HepG2 (cell line): ENCODE data around the gene IFT22. TPM values are rescaled to one million over a fixed set of nuclear protein-coding genes. Genes with fewer than 3 reads are reported as not detected.

Experiments
- ASH2L ChIP-seq: fragments of 300-600, 200-600 bp; sonication (generic); IDR thresholded peaks from 2 replicates; pipeline ENCODE4 v1.7.0; 2017; ENCODE audit warnings: low read depth, mild to moderate bottlenecking, moderate library complexity, mixed read lengths, low read length; ENCODE audit not compliant: insufficient read length
- CREM ChIP-seq, 2 experiments: sonication (generic) in 1 of 2; formaldehyde crosslinking in 1 of 2; IDR thresholded peaks; 2 replicates each; pipeline versions ENCODE4 v1.4.0 to v1.6.1; 2016 to 2020; ENCODE audit warnings: antibody characterized with exemption in 1 of 2, mild to moderate bottlenecking in 1 of 2, missing genetic modification reagents in 1 of 2
- HES4 ChIP-seq: sonication (generic); formaldehyde crosslinking; IDR thresholded peaks from 2 replicates; pipeline ENCODE4 v1.9.0; 2021; ENCODE audit warnings: mild to moderate bottlenecking, missing genetic modification reagents, borderline replicate concordance
- KLF15 ChIP-seq: sonication (generic); formaldehyde crosslinking; IDR thresholded peaks from 2 replicates; pipeline ENCODE4 v1.8.1; 2023; ENCODE audit warnings: borderline replicate concordance, mild to moderate bottlenecking, inconsistent platforms, missing genetic modification reagents, mixed read lengths
- SP4 ChIP-seq: sonication (generic); formaldehyde crosslinking; IDR thresholded peaks from 2 replicates; pipeline ENCODE4 v1.8.1; 2023; ENCODE audit warnings: mild to moderate bottlenecking, missing genetic modification reagents
- ZFP82 ChIP-seq: sonication (generic); formaldehyde crosslinking; IDR thresholded peaks from 2 replicates; pipeline ENCODE4 v1.5.1; 2020; ENCODE audit warnings: mild to moderate bottlenecking, missing genetic modification reagents, borderline replicate concordance
- ZFX ChIP-seq: sonication (generic); formaldehyde crosslinking; IDR thresholded peaks from 2 replicates; pipeline ENCODE4 v1.4.0; 2020; ENCODE audit warnings: mild to moderate bottlenecking, low read depth, missing genetic modification reagents, moderate library complexity
- ZNF160 ChIP-seq: sonication (generic); formaldehyde crosslinking; IDR thresholded peaks from 2 replicates; pipeline ENCODE4 v1.8.0; 2022; ENCODE audit warnings: mild to moderate bottlenecking, inconsistent platforms, missing genetic modification reagents
- ZNF232 ChIP-seq: sonication (generic); formaldehyde crosslinking; IDR thresholded peaks from 2 replicates; pipeline ENCODE4 v1.4.0; 2020; ENCODE audit warnings: missing genetic modification reagents, borderline replicate concordance
- ZNF709 ChIP-seq: sonication (generic); formaldehyde crosslinking; IDR thresholded peaks from 2 replicates; pipeline ENCODE4 v1.5.0; 2020; ENCODE audit warnings: mild to moderate bottlenecking, missing genetic modification reagents
- polyA plus RNA-seq, 8 experiments: library from polyadenylated mRNA; depleted of rRNA in 3 of 8; stranded (reverse) in 7 of 8; unstranded in 1 of 8; fragments of >200 nt; fragmentation: Illumina TruSeq in 4 of 8; extraction: Trizol in 4 of 8; gene quantifications; 2 replicates each; pipeline versions ENCODE4 v1.2.1 to v1.2.3, GENCODE V29; 2011 to 2016; ENCODE audit warnings: low read depth in 4 of 8, missing spikeins in 1 of 8, mixed read lengths in 1 of 8; ENCODE audit not compliant: insufficient read depth in 1 of 8
- total RNA-seq, 5 experiments: library from RNA; depleted of rRNA; stranded (reverse); fragments of >200 nt; fragmentation: Illumina TruSeq; extraction: Trizol; gene quantifications; 2 replicates each; pipeline ENCODE4 v1.2.3, GENCODE V29; 2016; ENCODE audit warnings: low read depth in 1 of 5
- TF ChIP-seq, protein P1 (sequence below): sonication (generic); formaldehyde crosslinking; IDR thresholded peaks from 2 replicates; pipeline ENCODE4 v1.5.1; 2020; ENCODE audit warnings: mild to moderate bottlenecking, missing genetic modification reagents, moderate library complexity
- TF ChIP-seq, protein P2 (sequence below): fragments of 450-650 bp; IDR thresholded peaks from 2 replicates; pipeline ENCODE4 v1.6.1; 2016
- TF ChIP-seq, protein P3 (sequence below): sonication (generic); formaldehyde crosslinking; IDR thresholded peaks from 2 replicates; pipeline ENCODE4 v1.5.1; 2020; ENCODE audit warnings: missing genetic modification reagents, mild to moderate bottlenecking, borderline replicate concordance
- TF ChIP-seq, protein P4 (sequence below): sonication (generic); formaldehyde crosslinking; IDR thresholded peaks from 2 replicates; pipeline ENCODE4 v1.5.1; 2020; ENCODE audit warnings: mild to moderate bottlenecking, moderate library complexity, missing genetic modification reagents

Gene IFT22
- total and polyA plus RNA-seq, 2 of the 13 experiments (the other 11 are each of a cell fraction or from before 2014, with no cell fraction given): 8.9 to 14.5 TPM

DNA sequence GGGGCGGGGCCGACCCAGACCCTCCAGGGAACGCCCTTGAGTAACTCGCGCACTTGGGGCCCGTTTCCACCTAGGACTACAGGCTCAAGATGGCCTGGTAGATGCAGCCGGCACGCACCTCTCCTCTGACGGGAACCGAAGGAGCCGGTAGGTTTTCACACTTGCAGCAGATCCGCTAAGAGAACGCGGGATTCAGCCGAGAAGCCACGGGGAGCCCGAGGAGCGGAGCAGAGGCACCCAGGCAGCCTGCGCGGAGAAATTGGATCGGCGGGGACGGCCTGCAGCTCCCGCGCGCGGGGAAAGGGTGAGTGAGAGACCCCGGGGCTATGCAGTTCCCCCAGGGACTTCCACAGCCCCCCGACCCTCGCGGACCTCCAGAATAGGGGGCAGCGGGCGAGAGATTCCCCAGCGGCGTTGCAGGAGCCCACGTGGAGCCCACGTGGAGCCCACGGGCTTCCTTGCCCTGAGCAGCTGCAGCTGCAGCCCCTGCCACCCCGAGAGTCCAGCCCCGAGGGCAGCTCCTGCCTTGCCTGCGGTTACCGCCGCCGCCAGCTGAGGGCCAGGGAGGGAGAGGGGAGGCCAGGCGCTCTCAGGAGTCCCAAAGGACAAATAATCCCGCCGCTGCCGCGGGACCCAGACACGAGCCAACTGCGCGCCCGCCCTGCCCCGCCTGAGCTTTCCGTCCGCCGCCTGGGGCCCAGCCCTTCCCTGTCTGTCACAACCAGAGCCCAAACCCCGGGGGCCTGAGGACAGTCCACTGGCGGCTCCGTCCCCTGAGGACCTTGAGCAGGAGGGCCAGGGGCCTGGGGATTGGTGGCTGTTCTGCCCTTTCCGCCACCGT, 13.1 kb downstream of the IFT22 start (continued):
- TF ChIP-seq, protein P1, sequence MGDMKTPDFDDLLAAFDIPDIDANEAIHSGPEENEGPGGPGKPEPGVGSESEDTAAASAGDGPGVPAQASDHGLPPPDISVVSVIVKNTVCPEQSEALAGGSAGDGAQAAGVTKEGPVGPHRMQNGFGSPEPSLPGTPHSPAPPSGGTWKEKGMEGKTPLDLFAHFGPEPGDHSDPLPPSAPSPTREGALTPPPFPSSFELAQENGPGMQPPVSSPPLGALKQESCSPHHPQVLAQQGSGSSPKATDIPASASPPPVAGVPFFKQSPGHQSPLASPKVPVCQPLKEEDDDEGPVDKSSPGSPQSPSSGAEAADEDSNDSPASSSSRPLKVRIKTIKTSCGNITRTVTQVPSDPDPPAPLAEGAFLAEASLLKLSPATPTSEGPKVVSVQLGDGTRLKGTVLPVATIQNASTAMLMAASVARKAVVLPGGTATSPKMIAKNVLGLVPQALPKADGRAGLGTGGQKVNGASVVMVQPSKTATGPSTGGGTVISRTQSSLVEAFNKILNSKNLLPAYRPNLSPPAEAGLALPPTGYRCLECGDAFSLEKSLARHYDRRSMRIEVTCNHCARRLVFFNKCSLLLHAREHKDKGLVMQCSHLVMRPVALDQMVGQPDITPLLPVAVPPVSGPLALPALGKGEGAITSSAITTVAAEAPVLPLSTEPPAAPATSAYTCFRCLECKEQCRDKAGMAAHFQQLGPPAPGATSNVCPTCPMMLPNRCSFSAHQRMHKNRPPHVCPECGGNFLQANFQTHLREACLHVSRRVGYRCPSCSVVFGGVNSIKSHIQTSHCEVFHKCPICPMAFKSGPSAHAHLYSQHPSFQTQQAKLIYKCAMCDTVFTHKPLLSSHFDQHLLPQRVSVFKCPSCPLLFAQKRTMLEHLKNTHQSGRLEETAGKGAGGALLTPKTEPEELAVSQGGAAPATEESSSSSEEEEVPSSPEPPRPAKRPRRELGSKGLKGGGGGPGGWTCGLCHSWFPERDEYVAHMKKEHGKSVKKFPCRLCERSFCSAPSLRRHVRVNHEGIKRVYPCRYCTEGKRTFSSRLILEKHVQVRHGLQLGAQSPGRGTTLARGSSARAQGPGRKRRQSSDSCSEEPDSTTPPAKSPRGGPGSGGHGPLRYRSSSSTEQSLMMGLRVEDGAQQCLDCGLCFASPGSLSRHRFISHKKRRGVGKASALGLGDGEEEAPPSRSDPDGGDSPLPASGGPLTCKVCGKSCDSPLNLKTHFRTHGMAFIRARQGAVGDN (CRISPR knock-in tag): peak; percentile 92
- TF ChIP-seq ZNF709 (CRISPR knock-in tag) (peak; percentile 13; the same call in 1 of the 2 replicates), ASH2L (peak; percentile 19), HES4 (CRISPR knock-in tag) (peak; percentile 65; the same call in 1 of the 2 replicates), ZNF160 (CRISPR knock-in tag) (0 out of 2 replicates have a peak, but pooled peaks have one; percentile 66), ZNF232 (CRISPR knock-in tag) (0 out of 2 replicates have a peak, but pooled peaks have one; percentile 9), CREM (IDR thresholded peaks at IDR 0.05) (no peak), CREM (CRISPR knock-in tag; IDR thresholded peaks at IDR 0.05) (no peak), KLF15 (peak; percentile 86; the same call in 1 of the 2 replicates), ZFX (CRISPR knock-in tag) (peak; percentile 65; the same call in 1 of the 2 replicates), SP4 (CRISPR knock-in tag) (peak; percentile 66), ZFP82 (CRISPR knock-in tag) (peak; percentile 43; the same call in 1 of the 2 replicates)
- TF ChIP-seq, protein P2, sequence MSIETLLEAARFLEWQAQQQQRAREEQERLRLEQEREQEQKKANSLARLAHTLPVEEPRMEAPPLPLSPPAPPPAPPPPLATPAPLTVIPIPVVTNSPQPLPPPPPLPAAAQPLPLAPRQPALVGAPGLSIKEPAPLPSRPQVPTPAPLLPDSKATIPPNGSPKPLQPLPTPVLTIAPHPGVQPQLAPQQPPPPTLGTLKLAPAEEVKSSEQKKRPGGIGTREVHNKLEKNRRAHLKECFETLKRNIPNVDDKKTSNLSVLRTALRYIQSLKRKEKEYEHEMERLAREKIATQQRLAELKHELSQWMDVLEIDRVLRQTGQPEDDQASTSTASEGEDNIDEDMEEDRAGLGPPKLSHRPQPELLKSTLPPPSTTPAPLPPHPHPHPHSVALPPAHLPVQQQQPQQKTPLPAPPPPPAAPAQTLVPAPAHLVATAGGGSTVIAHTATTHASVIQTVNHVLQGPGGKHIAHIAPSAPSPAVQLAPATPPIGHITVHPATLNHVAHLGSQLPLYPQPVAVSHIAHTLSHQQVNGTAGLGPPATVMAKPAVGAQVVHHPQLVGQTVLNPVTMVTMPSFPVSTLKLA: peak; percentile 74
- TF ChIP-seq, protein P3, sequence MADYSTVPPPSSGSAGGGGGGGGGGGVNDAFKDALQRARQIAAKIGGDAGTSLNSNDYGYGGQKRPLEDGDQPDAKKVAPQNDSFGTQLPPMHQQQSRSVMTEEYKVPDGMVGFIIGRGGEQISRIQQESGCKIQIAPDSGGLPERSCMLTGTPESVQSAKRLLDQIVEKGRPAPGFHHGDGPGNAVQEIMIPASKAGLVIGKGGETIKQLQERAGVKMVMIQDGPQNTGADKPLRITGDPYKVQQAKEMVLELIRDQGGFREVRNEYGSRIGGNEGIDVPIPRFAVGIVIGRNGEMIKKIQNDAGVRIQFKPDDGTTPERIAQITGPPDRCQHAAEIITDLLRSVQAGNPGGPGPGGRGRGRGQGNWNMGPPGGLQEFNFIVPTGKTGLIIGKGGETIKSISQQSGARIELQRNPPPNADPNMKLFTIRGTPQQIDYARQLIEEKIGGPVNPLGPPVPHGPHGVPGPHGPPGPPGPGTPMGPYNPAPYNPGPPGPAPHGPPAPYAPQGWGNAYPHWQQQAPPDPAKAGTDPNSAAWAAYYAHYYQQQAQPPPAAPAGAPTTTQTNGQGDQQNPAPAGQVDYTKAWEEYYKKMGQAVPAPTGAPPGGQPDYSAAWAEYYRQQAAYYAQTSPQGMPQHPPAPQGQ (CRISPR knock-in tag): no peak
- TF ChIP-seq, protein P4, sequence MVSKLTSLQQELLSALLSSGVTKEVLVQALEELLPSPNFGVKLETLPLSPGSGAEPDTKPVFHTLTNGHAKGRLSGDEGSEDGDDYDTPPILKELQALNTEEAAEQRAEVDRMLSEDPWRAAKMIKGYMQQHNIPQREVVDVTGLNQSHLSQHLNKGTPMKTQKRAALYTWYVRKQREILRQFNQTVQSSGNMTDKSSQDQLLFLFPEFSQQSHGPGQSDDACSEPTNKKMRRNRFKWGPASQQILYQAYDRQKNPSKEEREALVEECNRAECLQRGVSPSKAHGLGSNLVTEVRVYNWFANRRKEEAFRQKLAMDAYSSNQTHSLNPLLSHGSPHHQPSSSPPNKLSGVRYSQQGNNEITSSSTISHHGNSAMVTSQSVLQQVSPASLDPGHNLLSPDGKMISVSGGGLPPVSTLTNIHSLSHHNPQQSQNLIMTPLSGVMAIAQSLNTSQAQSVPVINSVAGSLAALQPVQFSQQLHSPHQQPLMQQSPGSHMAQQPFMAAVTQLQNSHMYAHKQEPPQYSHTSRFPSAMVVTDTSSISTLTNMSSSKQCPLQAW (CRISPR knock-in tag): peak; percentile 21; the same call in 1 of the 2 replicates
